K562 (cell line): ENCODE measurements around the gene TMEM126A. TPM values are rescaled to one million over a fixed set of nuclear protein-coding genes. Genes with fewer than 3 reads are reported as not detected.
A peak's percentile ranks its signal among the peaks of the same experiment; 100 is the strongest.

Experiments
- ATF1 ChIP-seq, 2 experiments: fragments of 450-650 bp in 1 of 2; IDR thresholded peaks; 2 replicates each; pipeline ENCODE4 v1.6.1; 2016; ENCODE audit warnings: missing compliant biosample characterization in 1 of 2, missing genetic modification characterization in 1 of 2
- CCNT2 ChIP-seq: IDR thresholded peaks from 2 replicates; pipeline ENCODE4 v1.6.1; 2011; ENCODE audit warnings: borderline replicate concordance, low read depth, mild to moderate bottlenecking, moderate library complexity, mixed read lengths, low read length; ENCODE audit not compliant: insufficient read length; ENCODE audit errors: extremely low read depth
- CEBPB ChIP-seq: fragments of 450-650 bp; IDR thresholded peaks from 2 replicates; pipeline ENCODE4 v1.6.1; 2016; ENCODE audit warnings: missing genetic modification characterization, missing compliant biosample characterization
- HMG20A ChIP-seq: fragments of 450-650 bp; formaldehyde crosslinking; conservative IDR thresholded peaks from 2 replicates; pipeline ENCODE4 v1.4.0; 2020; ENCODE audit warnings: mild to moderate bottlenecking, mixed read lengths
- L3MBTL2 ChIP-seq: fragments of 450-650 bp; IDR thresholded peaks from 2 replicates; pipeline ENCODE4 v1.6.1; 2016; ENCODE audit warnings: mild to moderate bottlenecking, moderate library complexity
- NONO ChIP-seq, 2 experiments: fragments of 200-400 bp in 1 of 2; fragments of 450-650 bp in 1 of 2; formaldehyde crosslinking in 1 of 2; IDR thresholded peaks; 2 replicates each; pipeline ENCODE4 v1.6.1; 2017; ENCODE audit warnings: low read depth in 2 of 2, mild to moderate bottlenecking in 2 of 2, moderate library complexity in 2 of 2, low read length in 1 of 2
- PYGO2 ChIP-seq: fragments of 450-650 bp; IDR thresholded peaks from 2 replicates; pipeline ENCODE4 v1.6.1; 2016; ENCODE audit warnings: mild to moderate bottlenecking, missing genetic modification characterization, moderate library complexity, missing compliant biosample characterization
- RBM17 ChIP-seq: fragments of 200-400 bp; formaldehyde crosslinking; IDR thresholded peaks from 2 replicates; pipeline ENCODE4 v1.6.1; 2017; ENCODE audit warnings: low read depth, mild to moderate bottlenecking, low read length, borderline replicate concordance
- RUNX1 ChIP-seq: sonication (generic); IDR thresholded peaks from 2 replicates; pipeline ENCODE4 v1.6.1; 2016; ENCODE audit warnings: antibody characterized with exemption, low read depth
- ZC3H11A ChIP-seq: IDR thresholded peaks from 2 replicates; pipeline ENCODE4 v1.6.1; 2012; ENCODE audit warnings: low read depth, low read length, improper control_type of control experiment
- polyA plus RNA-seq, 8 experiments: library from polyadenylated mRNA; depleted of rRNA in 4 of 8; stranded (reverse) in 5 of 8; unstranded in 3 of 8; fragments of >200 nt; fragmentation: Nextera tagmentation in 2 of 8; fragmentation: Illumina TruSeq in 1 of 8; extraction: Ambion mirVana in 2 of 8; extraction: Trizol in 1 of 8; gene quantifications; 2 replicates each; pipeline versions ENCODE4 v1.2.1 to v1.2.3, GENCODE V29; 2011 to 2014; ENCODE audit warnings: inconsistent platforms in 1 of 8, missing spikeins in 1 of 8
- total RNA-seq, 7 experiments: library from RNA; depleted of rRNA in 6 of 7; stranded (reverse); fragments of >200 nt in 6 of 7; fragmentation: Illumina TruSeq in 2 of 7; extraction: Trizol in 2 of 7; gene quantifications; 2 replicates each; pipeline versions ENCODE4 v1.2.1 to v1.2.3, GENCODE V29; 2011 to 2021; ENCODE audit warnings: low replicate concordance in 1 of 7
- TF ChIP-seq, protein P1 (sequence below): fragments of 450-650 bp; formaldehyde crosslinking; IDR thresholded peaks from 2 replicates; pipeline ENCODE4 v1.4.0; 2022; ENCODE audit warnings: mild to moderate bottlenecking, moderate library complexity
- TF ChIP-seq, protein P2 (sequence below): fragments of 450-650 bp; IDR thresholded peaks from 2 replicates; pipeline ENCODE4 v1.6.1; 2016; ENCODE audit warnings: mild to moderate bottlenecking, moderate library complexity

Gene TMEM126A
- total and polyA plus RNA-seq, 9 of the 15 experiments (the other 6 are each of a cell fraction or from before 2014, with no cell fraction given) = 19.3 to 154 (median 56.3) TPM

DNA sequence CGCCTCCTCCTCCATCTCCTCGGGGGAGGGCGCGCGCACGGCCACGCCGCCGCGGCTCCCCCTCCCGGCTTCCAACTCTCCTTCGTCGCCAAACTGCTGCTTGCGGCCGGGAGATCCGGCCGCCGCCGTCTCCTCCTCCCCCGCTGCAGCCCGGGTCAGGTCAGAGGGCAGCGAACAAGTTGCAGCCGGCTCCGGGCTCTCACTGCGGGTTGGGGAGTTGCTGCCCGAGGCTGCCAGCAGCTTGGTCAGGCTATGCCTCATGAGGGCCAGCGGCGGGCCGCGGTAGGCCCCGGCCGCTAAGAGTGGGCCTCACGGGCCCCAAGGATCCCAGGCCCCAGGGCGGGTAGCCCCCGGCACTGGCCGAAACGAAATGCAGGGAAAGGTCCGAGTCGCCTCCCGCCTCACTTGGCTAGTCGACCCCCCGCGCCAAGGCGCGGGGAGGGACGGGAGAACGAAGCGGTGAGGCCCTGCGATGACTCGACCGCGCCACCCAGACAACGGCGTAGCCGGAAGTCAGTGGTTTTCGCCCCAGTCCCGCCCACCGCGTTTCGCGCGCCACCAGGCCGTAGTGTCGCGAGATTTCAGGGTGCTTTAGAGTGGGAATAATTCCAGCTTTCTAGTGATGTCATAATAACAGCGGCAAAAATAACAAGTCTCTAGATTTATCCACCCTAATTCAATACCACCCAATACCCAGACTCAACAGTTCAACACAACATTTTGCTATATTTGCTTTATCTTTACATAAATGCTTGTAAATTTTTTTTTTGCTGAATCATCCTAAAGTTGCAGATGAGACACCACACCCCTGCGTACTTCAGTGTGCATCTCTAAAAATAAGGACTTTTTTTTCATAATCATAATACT is 17.1 kb downstream of the TMEM126A start, which contains the start of gene CREBZF (continued):
- TF ChIP-seq L3MBTL2 = peak; percentile 83
- TF ChIP-seq ZC3H11A = no peak
- TF ChIP-seq, protein P1, sequence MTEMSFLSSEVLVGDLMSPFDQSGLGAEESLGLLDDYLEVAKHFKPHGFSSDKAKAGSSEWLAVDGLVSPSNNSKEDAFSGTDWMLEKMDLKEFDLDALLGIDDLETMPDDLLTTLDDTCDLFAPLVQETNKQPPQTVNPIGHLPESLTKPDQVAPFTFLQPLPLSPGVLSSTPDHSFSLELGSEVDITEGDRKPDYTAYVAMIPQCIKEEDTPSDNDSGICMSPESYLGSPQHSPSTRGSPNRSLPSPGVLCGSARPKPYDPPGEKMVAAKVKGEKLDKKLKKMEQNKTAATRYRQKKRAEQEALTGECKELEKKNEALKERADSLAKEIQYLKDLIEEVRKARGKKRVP (CRISPR knock-in tag) = no peak
- no peak for TF ChIP-seq RUNX1
- TF ChIP-seq ATF1 (CRISPR knock-in tag; IDR thresholded peaks at IDR 0.05) = no peak
- TF ChIP-seq ATF1 (tag; IDR thresholded peaks at IDR 0.05) = peak; percentile 91
- no peak for TF ChIP-seq HMG20A (CRISPR knock-in tag)
- peak; percentile 63 for TF ChIP-seq CEBPB
- peak; percentile 63; a peak in 2 of 4 replicates for TF ChIP-seq NONO (IDR thresholded peaks at IDR 0.05; ENCODE audit: low read depth in 2 of 2, low read length in 1 of 2)
- no peak for TF ChIP-seq PYGO2 (tag)
- TF ChIP-seq CCNT2 = no peak
- no peak for TF ChIP-seq RBM17
- TF ChIP-seq, protein P2, sequence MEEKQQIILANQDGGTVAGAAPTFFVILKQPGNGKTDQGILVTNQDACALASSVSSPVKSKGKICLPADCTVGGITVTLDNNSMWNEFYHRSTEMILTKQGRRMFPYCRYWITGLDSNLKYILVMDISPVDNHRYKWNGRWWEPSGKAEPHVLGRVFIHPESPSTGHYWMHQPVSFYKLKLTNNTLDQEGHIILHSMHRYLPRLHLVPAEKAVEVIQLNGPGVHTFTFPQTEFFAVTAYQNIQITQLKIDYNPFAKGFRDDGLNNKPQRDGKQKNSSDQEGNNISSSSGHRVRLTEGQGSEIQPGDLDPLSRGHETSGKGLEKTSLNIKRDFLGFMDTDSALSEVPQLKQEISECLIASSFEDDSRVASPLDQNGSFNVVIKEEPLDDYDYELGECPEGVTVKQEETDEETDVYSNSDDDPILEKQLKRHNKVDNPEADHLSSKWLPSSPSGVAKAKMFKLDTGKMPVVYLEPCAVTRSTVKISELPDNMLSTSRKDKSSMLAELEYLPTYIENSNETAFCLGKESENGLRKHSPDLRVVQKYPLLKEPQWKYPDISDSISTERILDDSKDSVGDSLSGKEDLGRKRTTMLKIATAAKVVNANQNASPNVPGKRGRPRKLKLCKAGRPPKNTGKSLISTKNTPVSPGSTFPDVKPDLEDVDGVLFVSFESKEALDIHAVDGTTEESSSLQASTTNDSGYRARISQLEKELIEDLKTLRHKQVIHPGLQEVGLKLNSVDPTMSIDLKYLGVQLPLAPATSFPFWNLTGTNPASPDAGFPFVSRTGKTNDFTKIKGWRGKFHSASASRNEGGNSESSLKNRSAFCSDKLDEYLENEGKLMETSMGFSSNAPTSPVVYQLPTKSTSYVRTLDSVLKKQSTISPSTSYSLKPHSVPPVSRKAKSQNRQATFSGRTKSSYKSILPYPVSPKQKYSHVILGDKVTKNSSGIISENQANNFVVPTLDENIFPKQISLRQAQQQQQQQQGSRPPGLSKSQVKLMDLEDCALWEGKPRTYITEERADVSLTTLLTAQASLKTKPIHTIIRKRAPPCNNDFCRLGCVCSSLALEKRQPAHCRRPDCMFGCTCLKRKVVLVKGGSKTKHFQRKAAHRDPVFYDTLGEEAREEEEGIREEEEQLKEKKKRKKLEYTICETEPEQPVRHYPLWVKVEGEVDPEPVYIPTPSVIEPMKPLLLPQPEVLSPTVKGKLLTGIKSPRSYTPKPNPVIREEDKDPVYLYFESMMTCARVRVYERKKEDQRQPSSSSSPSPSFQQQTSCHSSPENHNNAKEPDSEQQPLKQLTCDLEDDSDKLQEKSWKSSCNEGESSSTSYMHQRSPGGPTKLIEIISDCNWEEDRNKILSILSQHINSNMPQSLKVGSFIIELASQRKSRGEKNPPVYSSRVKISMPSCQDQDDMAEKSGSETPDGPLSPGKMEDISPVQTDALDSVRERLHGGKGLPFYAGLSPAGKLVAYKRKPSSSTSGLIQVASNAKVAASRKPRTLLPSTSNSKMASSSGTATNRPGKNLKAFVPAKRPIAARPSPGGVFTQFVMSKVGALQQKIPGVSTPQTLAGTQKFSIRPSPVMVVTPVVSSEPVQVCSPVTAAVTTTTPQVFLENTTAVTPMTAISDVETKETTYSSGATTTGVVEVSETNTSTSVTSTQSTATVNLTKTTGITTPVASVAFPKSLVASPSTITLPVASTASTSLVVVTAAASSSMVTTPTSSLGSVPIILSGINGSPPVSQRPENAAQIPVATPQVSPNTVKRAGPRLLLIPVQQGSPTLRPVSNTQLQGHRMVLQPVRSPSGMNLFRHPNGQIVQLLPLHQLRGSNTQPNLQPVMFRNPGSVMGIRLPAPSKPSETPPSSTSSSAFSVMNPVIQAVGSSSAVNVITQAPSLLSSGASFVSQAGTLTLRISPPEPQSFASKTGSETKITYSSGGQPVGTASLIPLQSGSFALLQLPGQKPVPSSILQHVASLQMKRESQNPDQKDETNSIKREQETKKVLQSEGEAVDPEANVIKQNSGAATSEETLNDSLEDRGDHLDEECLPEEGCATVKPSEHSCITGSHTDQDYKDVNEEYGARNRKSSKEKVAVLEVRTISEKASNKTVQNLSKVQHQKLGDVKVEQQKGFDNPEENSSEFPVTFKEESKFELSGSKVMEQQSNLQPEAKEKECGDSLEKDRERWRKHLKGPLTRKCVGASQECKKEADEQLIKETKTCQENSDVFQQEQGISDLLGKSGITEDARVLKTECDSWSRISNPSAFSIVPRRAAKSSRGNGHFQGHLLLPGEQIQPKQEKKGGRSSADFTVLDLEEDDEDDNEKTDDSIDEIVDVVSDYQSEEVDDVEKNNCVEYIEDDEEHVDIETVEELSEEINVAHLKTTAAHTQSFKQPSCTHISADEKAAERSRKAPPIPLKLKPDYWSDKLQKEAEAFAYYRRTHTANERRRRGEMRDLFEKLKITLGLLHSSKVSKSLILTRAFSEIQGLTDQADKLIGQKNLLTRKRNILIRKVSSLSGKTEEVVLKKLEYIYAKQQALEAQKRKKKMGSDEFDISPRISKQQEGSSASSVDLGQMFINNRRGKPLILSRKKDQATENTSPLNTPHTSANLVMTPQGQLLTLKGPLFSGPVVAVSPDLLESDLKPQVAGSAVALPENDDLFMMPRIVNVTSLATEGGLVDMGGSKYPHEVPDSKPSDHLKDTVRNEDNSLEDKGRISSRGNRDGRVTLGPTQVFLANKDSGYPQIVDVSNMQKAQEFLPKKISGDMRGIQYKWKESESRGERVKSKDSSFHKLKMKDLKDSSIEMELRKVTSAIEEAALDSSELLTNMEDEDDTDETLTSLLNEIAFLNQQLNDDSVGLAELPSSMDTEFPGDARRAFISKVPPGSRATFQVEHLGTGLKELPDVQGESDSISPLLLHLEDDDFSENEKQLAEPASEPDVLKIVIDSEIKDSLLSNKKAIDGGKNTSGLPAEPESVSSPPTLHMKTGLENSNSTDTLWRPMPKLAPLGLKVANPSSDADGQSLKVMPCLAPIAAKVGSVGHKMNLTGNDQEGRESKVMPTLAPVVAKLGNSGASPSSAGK = peak; percentile 73
